ENCODE results near the gene MPO. TPM values are rescaled to one million over a fixed set of nuclear protein-coding genes. Genes with fewer than 3 reads are reported as not detected.

Gene MPO
- total and polyA plus RNA-seq, 2 donors (not counting 1 experiment from before 2014, with no cell fraction given): 0.01 TPM; not detected in 1

- H3K4me3 ChIP-seq (replicated peaks in 1 of 4; ENCODE audit: control extremely low read depth in 1 of 4, insufficient read depth in 1 of 4, low read depth in 3 of 4, low read length in 4 of 4): no peak within 1 kb of the TSS
- H3K27ac ChIP-seq (ENCODE audit: insufficient read depth, low read length): no peak within 1 kb of the TSS
- no peaks in the 10 kb centered on the region for H3K4me1 ChIP-seq (ENCODE audit: control insufficient read depth, extremely low read depth, insufficient read depth, low read length)
- no peak for DNase-seq (ENCODE audit: low read depth in 2 of 2)
- H2AFZ ChIP-seq (ENCODE audit: low read length): no peak within 1 kb of the TSS
- peaks cover 18% of the 10 kb centered on the region for H3K27me3 ChIP-seq (ENCODE audit: control insufficient read depth, insufficient read depth, low read length)
- no peak for TF ChIP-seq EZH2 (IDR thresholded peaks at IDR 0.05; ENCODE audit: low read length, missing control alignments)
- TF ChIP-seq, protein P1, sequence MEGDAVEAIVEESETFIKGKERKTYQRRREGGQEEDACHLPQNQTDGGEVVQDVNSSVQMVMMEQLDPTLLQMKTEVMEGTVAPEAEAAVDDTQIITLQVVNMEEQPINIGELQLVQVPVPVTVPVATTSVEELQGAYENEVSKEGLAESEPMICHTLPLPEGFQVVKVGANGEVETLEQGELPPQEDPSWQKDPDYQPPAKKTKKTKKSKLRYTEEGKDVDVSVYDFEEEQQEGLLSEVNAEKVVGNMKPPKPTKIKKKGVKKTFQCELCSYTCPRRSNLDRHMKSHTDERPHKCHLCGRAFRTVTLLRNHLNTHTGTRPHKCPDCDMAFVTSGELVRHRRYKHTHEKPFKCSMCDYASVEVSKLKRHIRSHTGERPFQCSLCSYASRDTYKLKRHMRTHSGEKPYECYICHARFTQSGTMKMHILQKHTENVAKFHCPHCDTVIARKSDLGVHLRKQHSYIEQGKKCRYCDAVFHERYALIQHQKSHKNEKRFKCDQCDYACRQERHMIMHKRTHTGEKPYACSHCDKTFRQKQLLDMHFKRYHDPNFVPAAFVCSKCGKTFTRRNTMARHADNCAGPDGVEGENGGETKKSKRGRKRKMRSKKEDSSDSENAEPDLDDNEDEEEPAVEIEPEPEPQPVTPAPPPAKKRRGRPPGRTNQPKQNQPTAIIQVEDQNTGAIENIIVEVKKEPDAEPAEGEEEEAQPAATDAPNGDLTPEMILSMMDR (conservative IDR thresholded peaks at IDR 0.05 in 1 of 2, IDR thresholded peaks at IDR 0.05 in 1 of 2; ENCODE audit: low read depth in 1 of 2, low read length in 2 of 2): no peak
- H3K4me2 ChIP-seq (ENCODE audit: extremely low read depth, insufficient read depth, low read length): no peak within 1 kb of the TSS
- no peaks in the 10 kb centered on the region for H3K36me3 ChIP-seq (ENCODE audit: control insufficient read depth, insufficient read depth, low read length)
- H4K20me1 ChIP-seq (ENCODE audit: control insufficient read depth, extremely low read depth, insufficient read depth, low read length): no peaks in the 10 kb centered on the region
- no peaks in the 10 kb centered on the region for H3K79me2 ChIP-seq (ENCODE audit: control insufficient read depth, insufficient read depth, low read length)
- no peak within 1 kb of the TSS for H3K9ac ChIP-seq (ENCODE audit: insufficient read depth, low read length)
- no peaks in the 10 kb centered on the region for H3K9me3 ChIP-seq (ENCODE audit: control insufficient read depth, insufficient read depth, low read depth, low read length)
Observed at GRCh38 chr17:58328195-58329034, 47.7 kb upstream of the MPO start, which contains the start of gene TSPOAP1. Gene TSPOAP1, minus strand, starts transcription at chr17:58328795. Its CDS starts 875 bp downstream, at chr17:58327920.

DNA sequence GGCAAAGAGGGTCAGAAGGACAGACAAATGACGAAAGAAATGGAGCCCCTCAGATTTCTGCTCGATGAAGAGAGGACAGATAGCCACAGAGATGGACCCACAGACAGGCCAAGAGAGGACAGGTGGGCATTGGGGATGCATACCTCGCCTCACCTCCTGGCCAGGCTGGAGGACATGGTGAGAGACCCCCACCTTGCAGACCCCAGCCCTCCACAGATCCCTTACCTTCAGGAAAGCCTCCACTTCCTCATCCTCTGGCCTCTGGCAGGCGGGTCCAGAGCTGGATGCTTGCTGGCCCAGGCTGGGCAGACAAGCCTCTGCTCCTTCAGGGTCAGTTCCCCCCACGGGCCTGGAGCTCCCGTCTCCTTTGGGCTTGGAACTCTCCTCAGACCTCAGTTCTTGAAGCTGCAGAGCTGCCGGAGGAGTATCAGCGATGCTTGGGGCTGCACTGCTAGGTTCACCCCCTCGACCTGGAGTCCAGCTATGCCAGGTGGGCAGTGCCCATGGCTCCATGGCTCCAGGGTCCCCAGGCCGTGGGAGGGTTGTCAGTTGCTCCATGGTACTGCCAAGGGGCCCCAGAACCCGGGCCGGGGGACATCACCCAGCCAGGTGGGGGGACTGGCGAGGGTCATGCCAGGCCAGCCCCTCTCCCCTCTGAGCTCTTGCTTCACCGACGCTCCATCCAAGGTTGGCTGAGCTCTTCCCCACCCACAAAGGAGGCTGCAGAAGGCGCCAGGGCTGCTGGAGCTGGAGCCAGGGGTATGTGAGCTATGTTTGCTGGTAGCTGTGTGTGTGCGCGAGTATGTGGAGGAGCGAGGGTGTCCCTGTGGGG, 46.8 kb upstream of the MPO start:
- H3K27me3 ChIP-seq (ENCODE audit: control insufficient read depth, insufficient read depth, low read length): peaks cover 18% of the 10 kb centered on the region
- TF ChIP-seq, protein P1 (conservative IDR thresholded peaks at IDR 0.05 in 1 of 2, IDR thresholded peaks at IDR 0.05 in 1 of 2; ENCODE audit: low read depth in 1 of 2, low read length in 2 of 2): no peak
- no peak for TF ChIP-seq EZH2 (IDR thresholded peaks at IDR 0.05; ENCODE audit: low read length, missing control alignments)
- H2AFZ ChIP-seq (ENCODE audit: low read length): no peak overlapping the region
- no peak overlapping the region for H3K4me3 ChIP-seq (replicated peaks in 1 of 4; ENCODE audit: control extremely low read depth in 1 of 4, insufficient read depth in 1 of 4, low read depth in 3 of 4, low read length in 4 of 4)
- H3K36me3 ChIP-seq (ENCODE audit: control insufficient read depth, insufficient read depth, low read length): no peaks in the 10 kb centered on the region
- H3K27ac ChIP-seq (ENCODE audit: insufficient read depth, low read length): no peak overlapping the region
- DNase-seq (ENCODE audit: low read depth in 2 of 2): peak in 1 of 2 donors; percentile 18
- no peak overlapping the region for H3K9ac ChIP-seq (ENCODE audit: insufficient read depth, low read length)
- H4K20me1 ChIP-seq (ENCODE audit: control insufficient read depth, extremely low read depth, insufficient read depth, low read length): no peaks in the 10 kb centered on the region
- no peaks in the 10 kb centered on the region for H3K79me2 ChIP-seq (ENCODE audit: control insufficient read depth, insufficient read depth, low read length)
- no peaks in the 10 kb centered on the region for H3K9me3 ChIP-seq (ENCODE audit: control insufficient read depth, insufficient read depth, low read depth, low read length)
- H3K4me1 ChIP-seq (ENCODE audit: control insufficient read depth, extremely low read depth, insufficient read depth, low read length): no peaks in the 10 kb centered on the region
- no peak overlapping the region for H3K4me2 ChIP-seq (ENCODE audit: extremely low read depth, insufficient read depth, low read length)
